OCI-LY3 (cell line): ENCODE data around the gene SLC17A9.

Source experiments
- H2AFZ ChIP-seq: fragments of 200-600, 300-600 bp; shearing (Covaris generic); 2 replicates; pipeline ENCODE4 v1.6.0; 2014; ENCODE audit warnings: antibody characterized with exemption, low read depth, low read length
- H3K27ac ChIP-seq: fragments of 200-600, 300-600 bp; sonication (generic); 2 replicates; pipeline ENCODE4 v1.5.1; 2014; ENCODE audit warnings: mild to moderate bottlenecking, low read length, moderate library complexity, mixed read lengths
- H3K27me3 ChIP-seq: fragments of 200-600, 300-600 bp; sonication (generic); 2 replicates; pipeline ENCODE4 v1.6.1; 2014; ENCODE audit warnings: low read depth, low read length, mixed read lengths
- H3K36me3 ChIP-seq: fragments of 200-600, 300-600 bp; sonication (generic); replicated peaks from 2 replicates; pipeline ENCODE3; 2014; ENCODE audit warnings: low read depth, low read length, mixed read lengths
- H3K4me1 ChIP-seq: fragments of 300-600, 200-600 bp; sonication (generic); 2 replicates; pipeline ENCODE4 v1.6.1; 2014; ENCODE audit warnings: low read length, mixed read lengths
- H3K4me2 ChIP-seq: fragments of 200-600, 300-600 bp; sonication (generic); 2 replicates; pipeline ENCODE4 v1.6.1; 2014; ENCODE audit warnings: low read length, mixed read lengths
- H3K4me3 ChIP-seq: fragments of 300-600, 200-600 bp; sonication (generic); 2 replicates; pipeline ENCODE4 v1.5.1; 2014; ENCODE audit warnings: antibody characterized with exemption, mild to moderate bottlenecking, low read length, moderate library complexity
- H3K79me2 ChIP-seq: fragments of 300-600, 200-600 bp; shearing (Covaris generic); 2 replicates; pipeline ENCODE4 v1.6.1; 2014; ENCODE audit warnings: mild to moderate bottlenecking, low read length, mixed read lengths
- H3K9ac ChIP-seq: fragments of 300-600, 200-600 bp; shearing (Covaris generic); 2 replicates; pipeline ENCODE4 v1.6.0; 2014; ENCODE audit warnings: mild to moderate bottlenecking, low read length, moderate library complexity
- H3K9me3 ChIP-seq: fragments of 200-600, 300-600 bp; shearing (Covaris generic); 2 replicates; pipeline ENCODE4 v1.6.1; 2014; ENCODE audit warnings: low read length, mixed read lengths; ENCODE audit not compliant: insufficient read depth
- H4K20me1 ChIP-seq: fragments of 200-600, 300-600 bp; sonication (generic); 2 replicates; pipeline ENCODE4 v1.6.1; 2016; ENCODE audit warnings: low read length, mixed read lengths; ENCODE audit not compliant: insufficient read depth
- EZH2phosphoT487 ChIP-seq: fragments of 200-600 bp; shearing (Covaris generic); IDR thresholded peaks from 2 replicates; pipeline ENCODE4 v1.6.1; 2018; ENCODE audit warnings: antibody characterized with exemption, mixed run types, low read depth
- TF ChIP-seq, protein P1 (sequence below): fragments of 200-600, 300-600 bp; sonication (generic); IDR thresholded peaks from 2 replicates; pipeline ENCODE4 v1.5.1; 2014; ENCODE audit warnings: antibody characterized with exemption, low read length, low read depth

The SLC17A9 gene

DNA sequence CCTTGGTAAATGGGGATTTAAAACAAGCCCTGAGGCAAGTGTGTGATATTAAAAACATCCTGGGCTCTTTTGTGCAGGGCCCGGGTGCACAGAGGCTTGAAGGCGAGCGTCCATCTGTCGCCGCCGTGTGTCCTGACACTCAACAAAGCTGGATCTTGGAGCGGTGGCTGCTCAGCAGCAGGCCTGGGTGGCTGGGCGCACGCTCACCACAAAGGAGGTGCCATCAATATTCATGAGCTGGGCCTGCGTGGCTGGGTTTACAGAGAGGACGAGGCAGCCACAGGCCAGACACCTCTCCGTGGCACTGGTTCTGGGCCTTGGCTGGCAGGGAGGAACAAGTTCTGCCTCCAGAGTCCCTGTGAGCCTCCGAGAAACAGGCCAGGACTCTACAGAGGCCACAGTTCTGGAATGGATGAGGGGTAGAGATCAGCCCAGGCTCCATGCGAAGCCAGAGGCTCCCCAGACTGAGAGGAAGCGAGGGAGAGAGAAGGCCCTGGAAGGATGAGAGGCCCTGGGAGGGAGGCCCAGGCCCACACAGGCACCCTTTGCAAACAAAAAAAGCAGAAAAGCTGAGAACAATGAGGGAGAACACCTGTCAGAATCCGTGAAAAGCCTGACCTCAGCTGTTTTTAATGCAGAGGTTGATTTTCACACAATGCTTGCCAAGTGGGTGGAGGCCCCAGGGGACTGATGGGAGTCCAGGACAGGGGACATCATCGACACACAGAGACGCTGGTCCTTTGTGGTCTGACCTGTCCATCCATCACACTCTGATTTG is 32.3 kb downstream of the SLC17A9 start:
- Histone ChIP-seq H3K9ac (no peak overlapping the region), H3K79me2 (no peaks in the 10 kb centered on the region), H2AFZ (no peak overlapping the region), H3K27me3 (peaks cover 11% of the 10 kb centered on the region; the same call in 1 of the 2 replicates), H4K20me1 (no peaks in the 10 kb centered on the region), H3K4me1 (peaks cover 8% of the 10 kb centered on the region), H3K4me3 (no peak overlapping the region), H3K9me3 (no peaks in the 10 kb centered on the region), H3K4me2 (no peak overlapping the region), H3K27ac (no peak overlapping the region), H3K36me3 (no peaks in the 10 kb centered on the region)
- TF ChIP-seq, protein P1, sequence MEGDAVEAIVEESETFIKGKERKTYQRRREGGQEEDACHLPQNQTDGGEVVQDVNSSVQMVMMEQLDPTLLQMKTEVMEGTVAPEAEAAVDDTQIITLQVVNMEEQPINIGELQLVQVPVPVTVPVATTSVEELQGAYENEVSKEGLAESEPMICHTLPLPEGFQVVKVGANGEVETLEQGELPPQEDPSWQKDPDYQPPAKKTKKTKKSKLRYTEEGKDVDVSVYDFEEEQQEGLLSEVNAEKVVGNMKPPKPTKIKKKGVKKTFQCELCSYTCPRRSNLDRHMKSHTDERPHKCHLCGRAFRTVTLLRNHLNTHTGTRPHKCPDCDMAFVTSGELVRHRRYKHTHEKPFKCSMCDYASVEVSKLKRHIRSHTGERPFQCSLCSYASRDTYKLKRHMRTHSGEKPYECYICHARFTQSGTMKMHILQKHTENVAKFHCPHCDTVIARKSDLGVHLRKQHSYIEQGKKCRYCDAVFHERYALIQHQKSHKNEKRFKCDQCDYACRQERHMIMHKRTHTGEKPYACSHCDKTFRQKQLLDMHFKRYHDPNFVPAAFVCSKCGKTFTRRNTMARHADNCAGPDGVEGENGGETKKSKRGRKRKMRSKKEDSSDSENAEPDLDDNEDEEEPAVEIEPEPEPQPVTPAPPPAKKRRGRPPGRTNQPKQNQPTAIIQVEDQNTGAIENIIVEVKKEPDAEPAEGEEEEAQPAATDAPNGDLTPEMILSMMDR = no peak
- TF ChIP-seq EZH2phosphoT487 = no peak

DNA sequence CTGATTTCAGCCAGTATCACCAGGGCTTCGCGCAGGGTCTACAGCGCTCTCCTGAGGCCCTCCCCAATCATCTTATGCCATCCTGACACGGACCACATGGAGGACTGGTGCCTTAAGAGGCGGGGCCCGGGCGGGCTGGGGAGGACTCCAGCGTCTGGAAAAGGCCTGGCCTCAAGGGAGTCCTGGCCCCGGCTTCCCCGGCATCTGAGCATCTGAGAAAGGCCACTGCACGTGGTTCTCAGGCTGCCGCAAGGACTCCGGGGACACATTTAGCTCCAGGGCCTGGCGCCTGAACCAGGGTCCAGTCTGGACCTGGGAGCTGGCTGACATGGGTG is 32.9 kb downstream of the SLC17A9 start:
- Histone ChIP-seq H3K9me3 (no peaks in the 10 kb centered on the region), H3K27me3 (0 out of 2 replicates have a peak, but pooled peaks cover 6% of the 10 kb centered on the region), H3K27ac (no peak overlapping the region), H4K20me1 (no peaks in the 10 kb centered on the region), H3K4me3 (no peak overlapping the region), H3K79me2 (no peaks in the 10 kb centered on the region), H3K4me1 (peaks cover 8% of the 10 kb centered on the region), H3K9ac (no peak overlapping the region), H3K4me2 (no peak overlapping the region), H2AFZ (no peak overlapping the region), H3K36me3 (no peaks in the 10 kb centered on the region)
- TF ChIP-seq EZH2phosphoT487 = no peak
- TF ChIP-seq, protein P1 = no peak

DNA sequence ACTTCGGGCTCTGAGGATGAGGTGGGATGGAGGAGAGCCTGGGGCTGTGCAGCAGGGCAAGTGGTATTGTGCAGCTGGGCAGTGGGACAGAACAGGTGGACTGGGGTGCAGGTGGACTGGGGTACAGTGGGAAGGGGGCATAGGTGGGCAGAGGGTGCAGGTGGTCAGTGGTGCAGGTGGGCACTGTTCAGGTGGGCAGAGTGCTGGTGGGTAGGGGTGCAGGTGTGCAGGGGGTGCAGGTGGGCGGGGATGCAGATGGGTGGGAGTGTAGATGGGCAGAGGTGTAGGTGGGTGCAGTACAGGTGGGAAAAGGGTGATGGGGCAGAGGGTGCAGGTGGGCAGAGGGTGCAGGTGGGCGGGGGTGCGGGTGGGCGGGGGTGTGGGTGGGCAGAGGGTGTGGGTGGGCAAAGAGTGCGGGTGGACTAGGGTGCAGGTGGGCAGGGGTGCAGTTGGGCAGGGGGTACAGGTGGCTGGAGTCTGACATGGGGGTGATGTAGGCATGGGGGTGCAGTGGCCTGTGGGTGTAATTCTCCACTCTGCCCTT is 33.8 kb downstream of the SLC17A9 start:
- no peak overlapping the region for H3K27ac ChIP-seq
- peaks cover 6% of the 10 kb centered on the region; the same call in 1 of the 2 replicates for H3K27me3 ChIP-seq
- no peak for TF ChIP-seq EZH2phosphoT487
- TF ChIP-seq, protein P1 = no peak

DNA sequence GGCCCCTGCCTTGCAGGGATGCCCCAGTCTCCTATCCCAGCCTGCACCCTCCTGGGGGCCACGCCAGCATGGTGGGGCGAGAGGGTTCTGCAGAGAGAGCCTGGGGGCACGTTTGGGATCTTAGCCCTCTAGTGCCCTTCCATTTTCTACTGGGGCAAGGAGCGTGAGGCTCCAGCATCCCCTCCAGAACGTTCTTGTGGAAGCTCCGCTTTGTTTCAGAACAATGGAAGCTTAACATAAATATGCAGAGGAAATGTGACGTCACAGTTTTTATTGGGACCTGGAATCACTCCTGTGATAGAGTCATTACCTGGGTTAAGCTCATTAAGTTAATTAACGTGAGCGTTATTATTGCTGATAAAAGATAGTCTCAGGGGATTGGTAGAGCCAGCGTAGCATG is 34.6 kb downstream of the SLC17A9 start:
- TF ChIP-seq, protein P1 = no peak
- no peak for TF ChIP-seq EZH2phosphoT487
- H3K27ac ChIP-seq = no peak overlapping the region
- no peak overlapping the region for H3K4me3 ChIP-seq
- no peak overlapping the region for H3K9ac ChIP-seq
- peaks cover 4% of the 10 kb centered on the region for H3K4me1 ChIP-seq
- H3K79me2 ChIP-seq = no peaks in the 10 kb centered on the region
- H4K20me1 ChIP-seq = no peaks in the 10 kb centered on the region
- H3K27me3 ChIP-seq = peaks cover 8% of the 10 kb centered on the region; the same call in 1 of the 2 replicates
- no peak overlapping the region for H2AFZ ChIP-seq
- H3K9me3 ChIP-seq = no peaks in the 10 kb centered on the region
- no peak overlapping the region for H3K4me2 ChIP-seq
- H3K36me3 ChIP-seq = no peaks in the 10 kb centered on the region

More for the DNA sequence above, 33.8 kb downstream of the SLC17A9 start:
- Histone ChIP-seq H3K9ac (no peak overlapping the region), H2AFZ (no peak overlapping the region), H3K4me1 (peaks cover 8% of the 10 kb centered on the region), H3K9me3 (no peaks in the 10 kb centered on the region), H3K36me3 (no peaks in the 10 kb centered on the region), H4K20me1 (no peaks in the 10 kb centered on the region), H3K4me2 (no peak overlapping the region), H3K4me3 (no peak overlapping the region), H3K79me2 (no peaks in the 10 kb centered on the region)
